NCI-H510A treated with DMSO at 0.1 percent for 48 hours (cell line): ENCODE data around the gene MMP19.
"Not testable (repeated sequence)": the region's sequence is repeated elsewhere in the genome, so short reads cannot be mapped to it uniquely, and the experiment has no call there.

Experiments
- DNase-seq: peaks from one replicate; lab custom pipeline; 2025; lab: John Stamatoyannopoulos, UW

The MMP19 gene

GRCh38 chr12:55842681-55843429 is at the start of gene MMP19:
Gene MMP19 (minus strand): TSS chr12:55842936. CDS start chr12:55842830, 106 bp downstream.
- DNase-seq, result no peak

- DNase-seq, result no peak
Observed at GRCh38 chr12:55891310-55891709, 48.6 kb upstream of the MMP19 start.

GRCh38 chr12:55885113-55885512 is 42.4 kb upstream of the MMP19 start:
- DNase-seq, result no peak

- no peak for DNase-seq
Observed at GRCh38 chr12:55877824-55878223, 35.1 kb upstream of the MMP19 start.

- DNase-seq, result no peak
Observed at GRCh38 chr12:55875704-55876467, 33.1 kb upstream of the MMP19 start.

GRCh38 chr12:55874443-55874842 is 31.7 kb upstream of the MMP19 start:
- no peak for DNase-seq

GRCh38 chr12:55866454-55867004 is 23.8 kb upstream of the MMP19 start:
- not testable (repeated sequence) for DNase-seq

- DNase-seq, result no peak
Observed at GRCh38 chr12:55865327-55865726, 22.6 kb upstream of the MMP19 start.

GRCh38 chr12:55862931-55863330 is 20.2 kb upstream of the MMP19 start:
- not testable (repeated sequence) for DNase-seq

- DNase-seq, result no peak
Observed at GRCh38 chr12:55862286-55862685, 19.6 kb upstream of the MMP19 start.

- DNase-seq, result no peak
Observed at GRCh38 chr12:55861871-55862270, 19.1 kb upstream of the MMP19 start.

GRCh38 chr12:55861396-55861795 is 18.7 kb upstream of the MMP19 start:
- DNase-seq, result no peak

GRCh38 chr12:55852740-55853139 is 10.0 kb upstream of the MMP19 start:
- no peak for DNase-seq

- DNase-seq, result no peak
Observed at GRCh38 chr12:55850893-55851292, 8.2 kb upstream of the MMP19 start.

GRCh38 chr12:55850401-55850800 is 7.7 kb upstream of the MMP19 start:
- no peak for DNase-seq

- DNase-seq, result no peak
Observed at GRCh38 chr12:55849616-55850343, 7.0 kb upstream of the MMP19 start.

GRCh38 chr12:55847603-55848291 is 5.0 kb upstream of the MMP19 start:
- no peak for DNase-seq

- DNase-seq, result no peak
Observed at GRCh38 chr12:55847033-55847432, 4.3 kb upstream of the MMP19 start.

GRCh38 chr12:55845785-55846496 is 3.2 kb upstream of the MMP19 start:
- no peak for DNase-seq

GRCh38 chr12:55845361-55845760 is 2.6 kb upstream of the MMP19 start:
- no peak for DNase-seq

GRCh38 chr12:55844961-55845360 is 2.2 kb upstream of the MMP19 start:
- no peak for DNase-seq
